Smooth muscle cell (in vitro differentiated cells): ENCODE data around the gene TAC3. TPM values are rescaled to one million over a fixed set of nuclear protein-coding genes. Genes with fewer than 3 reads are reported as not detected.

ENCODE experiments used
- DNase-seq: peaks from one replicate; lab custom pipeline; 2025; ENCODE audit not compliant: unreplicated experiment; lab: John Stamatoyannopoulos, UW
- H2AFZ ChIP-seq: fragments of 200-600 bp; sonication (generic); 2 replicates; pipeline ENCODE4 v1.6.0; 2016; ENCODE audit warnings: antibody characterized with exemption, low read depth, mild to moderate bottlenecking
- H3F3A ChIP-seq: fragments of 200-600 bp; sonication (generic); 2 replicates; pipeline ENCODE4 v1.6.0; 2017; ENCODE audit warnings: antibody characterized with exemption, low read depth
- H3K27ac ChIP-seq: fragments of 200-600 bp; sonication (generic); 2 replicates; pipeline ENCODE4 v1.5.1; 2016; ENCODE audit warnings: low read depth, mild to moderate bottlenecking
- H3K27me3 ChIP-seq: fragments of 200-600 bp; sonication (generic); 2 replicates; pipeline ENCODE4 v1.6.1; 2016; ENCODE audit warnings: low read depth, mild to moderate bottlenecking
- H3K36me3 ChIP-seq: fragments of 200-600 bp; sonication (generic); 2 replicates; pipeline ENCODE4 v1.5.1; 2016; ENCODE audit warnings: low read depth
- H3K4me1 ChIP-seq: fragments of 200-600 bp; sonication (generic); 2 replicates; pipeline ENCODE4 v1.5.1; 2016; ENCODE audit warnings: low read depth
- H3K4me2 ChIP-seq: fragments of 200-600 bp; sonication (generic); 2 replicates; pipeline ENCODE4 v1.6.0; 2016; ENCODE audit warnings: mild to moderate bottlenecking
- H3K4me3 ChIP-seq: fragments of 200-600 bp; sonication (generic); 2 replicates; pipeline ENCODE4 v1.5.1; 2016; ENCODE audit warnings: mild to moderate bottlenecking
- H3K79me2 ChIP-seq: fragments of 200-600 bp; sonication (generic); 2 replicates; pipeline ENCODE4 v1.6.0; 2016; ENCODE audit warnings: low read depth, mild to moderate bottlenecking
- H3K9ac ChIP-seq: fragments of 200-600 bp; sonication (generic); 2 replicates; pipeline ENCODE4 v1.6.0; 2016; ENCODE audit warnings: low read depth
- H3K9me3 ChIP-seq: fragments of 200-600 bp; sonication (generic); replicated peaks from 2 replicates; pipeline ENCODE4 v1.5.1; 2016; ENCODE audit warnings: low read depth
- H4K20me1 ChIP-seq: fragments of 200-600 bp; sonication (generic); 2 replicates; pipeline ENCODE4 v1.6.0; 2016; ENCODE audit warnings: low read depth
- CTCF ChIP-seq: fragments of 200-600 bp; sonication (generic); IDR thresholded peaks from 2 replicates; pipeline ENCODE4 v1.5.1; 2017; ENCODE audit warnings: borderline replicate concordance, mild to moderate bottlenecking, antibody characterized with exemption; ENCODE audit not compliant: insufficient read depth, poor library complexity, severe bottlenecking
- WGBS: methylation state at CpG from one replicate; pipeline ENCODE4 v1.1.7; 2016; ENCODE audit warnings: low lambda C conversion rate; 5-methylcytosine and 5-hydroxymethylcytosine counted together
- polyA plus RNA-seq: library from polyadenylated mRNA; unstranded; fragments of >200 nt; fragmentation: Nextera tagmentation; extraction: Ambion mirVana; gene quantifications from 2 replicates; pipeline ENCODE4 v1.2.1, GENCODE V29; 2016
- total RNA-seq: library from RNA; depleted of rRNA; stranded (reverse); fragments of >200 nt; gene quantifications from 2 replicates; pipeline ENCODE4 v1.2.3, GENCODE V29; 2014

The TAC3 gene
- total RNA-seq (0.90 and 6.3 TPM in 2 replicates), polyA plus RNA-seq (1.7 and 4.1 TPM in 2 replicates)

GRCh38 chr12:57016348-57016747 is at the start of gene TAC3:
TSS of gene TAC3 (minus strand) at chr12:57016529. CDS start at chr12:57015797, 732 bp downstream.
- Histone ChIP-seq H3K4me3 (no peak within 1 kb of the TSS), H3K9ac (no peak within 1 kb of the TSS), H2AFZ (no peak within 1 kb of the TSS), H4K20me1 (no peaks in the 10 kb centered on the region), H3K79me2 (no peaks in the 10 kb centered on the region), H3F3A (no peaks in the 10 kb centered on the region), H3K4me2 (no peak within 1 kb of the TSS), H3K4me1 (peaks cover 5% of the 10 kb centered on the region), H3K36me3 (no peaks in the 10 kb centered on the region), H3K9me3 (no peaks in the 10 kb centered on the region), H3K27ac (no peak within 1 kb of the TSS), H3K27me3 (no peaks in the 10 kb centered on the region)
- no peak for TF ChIP-seq CTCF
- WGBS, result 42% methylated on average over 6 of the region's 6 CpGs
- DNase-seq, result no peak

GRCh38 chr12:57063991-57064685 is 47.8 kb upstream of the TAC3 start:
- H3K4me1 ChIP-seq, result no peaks in the 10 kb centered on the region
- no peaks in the 10 kb centered on the region for H3K27me3 ChIP-seq
- peak overlapping the region; percentile 7 for H3K27ac ChIP-seq
- peak overlapping the region; percentile 4 for H3K9ac ChIP-seq
- 79% methylated on average over 5 of the region's 5 CpGs for WGBS
- DNase-seq, result no peak
- H3F3A ChIP-seq, result peaks cover 5% of the 10 kb centered on the region
- H2AFZ ChIP-seq, result no peak overlapping the region
- no peaks in the 10 kb centered on the region for H4K20me1 ChIP-seq
- H3K36me3 ChIP-seq, result peaks cover under 1% of the 10 kb centered on the region
- H3K4me2 ChIP-seq, result no peak overlapping the region
- H3K9me3 ChIP-seq, result no peaks in the 10 kb centered on the region
- TF ChIP-seq CTCF, result no peak
- no peak overlapping the region for H3K4me3 ChIP-seq
- H3K79me2 ChIP-seq, result no peaks in the 10 kb centered on the region

GRCh38 chr12:57058454-57058853 is 42.1 kb upstream of the TAC3 start:
- DNase-seq, result no peak
- no peak overlapping the region for H3K4me2 ChIP-seq
- H3K36me3 ChIP-seq, result peaks cover 7% of the 10 kb centered on the region
- H4K20me1 ChIP-seq, result no peaks in the 10 kb centered on the region
- H3K4me3 ChIP-seq, result no peak overlapping the region
- H2AFZ ChIP-seq, result no peak overlapping the region
- H3K4me1 ChIP-seq, result no peaks in the 10 kb centered on the region
- H3K9me3 ChIP-seq, result no peaks in the 10 kb centered on the region
- no peaks in the 10 kb centered on the region for H3F3A ChIP-seq
- 100% methylated on average over 1 of the region's 1 CpG for WGBS
- H3K9ac ChIP-seq, result no peak overlapping the region
- no peaks in the 10 kb centered on the region for H3K79me2 ChIP-seq
- no peaks in the 10 kb centered on the region for H3K27me3 ChIP-seq
- TF ChIP-seq CTCF, result no peak
- H3K27ac ChIP-seq, result no peak overlapping the region
